Measurements from ENCODE around the gene PLXNA2. TPM values are rescaled to one million over a fixed set of nuclear protein-coding genes. Genes with fewer than 3 reads are reported as not detected.

Gene PLXNA2
- total RNA-seq, 4 donors from 2014 or later: 26.9 to 54.0 (median 46.1) TPM

DNA sequence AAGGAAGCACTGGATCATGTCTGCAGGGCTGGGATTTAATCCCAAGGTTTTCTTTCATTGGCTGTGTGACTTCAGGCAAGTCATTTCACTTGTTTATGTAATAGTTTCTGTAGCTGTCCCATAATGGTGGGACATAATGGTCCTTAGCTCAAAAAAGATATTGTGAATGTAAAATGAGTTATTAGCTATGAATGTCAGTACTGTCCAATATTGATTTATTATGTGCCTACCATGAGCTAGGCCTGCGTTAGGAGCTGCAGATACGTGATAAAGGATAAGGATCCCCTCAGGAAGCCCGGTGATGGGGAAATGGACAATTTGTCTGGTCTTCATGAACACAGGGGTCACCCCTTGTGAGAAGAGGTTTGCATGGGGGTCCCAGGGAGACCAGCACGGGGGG, 95.8 kb downstream of the PLXNA2 start:
- 88 to 92% methylated on average over 4 of the region's 4 CpGs for WGBS, 2 donors
- TF ChIP-seq, protein P1, sequence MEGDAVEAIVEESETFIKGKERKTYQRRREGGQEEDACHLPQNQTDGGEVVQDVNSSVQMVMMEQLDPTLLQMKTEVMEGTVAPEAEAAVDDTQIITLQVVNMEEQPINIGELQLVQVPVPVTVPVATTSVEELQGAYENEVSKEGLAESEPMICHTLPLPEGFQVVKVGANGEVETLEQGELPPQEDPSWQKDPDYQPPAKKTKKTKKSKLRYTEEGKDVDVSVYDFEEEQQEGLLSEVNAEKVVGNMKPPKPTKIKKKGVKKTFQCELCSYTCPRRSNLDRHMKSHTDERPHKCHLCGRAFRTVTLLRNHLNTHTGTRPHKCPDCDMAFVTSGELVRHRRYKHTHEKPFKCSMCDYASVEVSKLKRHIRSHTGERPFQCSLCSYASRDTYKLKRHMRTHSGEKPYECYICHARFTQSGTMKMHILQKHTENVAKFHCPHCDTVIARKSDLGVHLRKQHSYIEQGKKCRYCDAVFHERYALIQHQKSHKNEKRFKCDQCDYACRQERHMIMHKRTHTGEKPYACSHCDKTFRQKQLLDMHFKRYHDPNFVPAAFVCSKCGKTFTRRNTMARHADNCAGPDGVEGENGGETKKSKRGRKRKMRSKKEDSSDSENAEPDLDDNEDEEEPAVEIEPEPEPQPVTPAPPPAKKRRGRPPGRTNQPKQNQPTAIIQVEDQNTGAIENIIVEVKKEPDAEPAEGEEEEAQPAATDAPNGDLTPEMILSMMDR (IDR thresholded peaks at IDR 0.05): no peak
- no peak for TF ChIP-seq POLR2A (IDR thresholded peaks at IDR 0.05)
- Histone ChIP-seq H3K36me3 (peaks cover 0 to 28% (median 0%) of the 10 kb centered on the region in 3 donors), H3K27me3 (no peaks in the 10 kb centered on the region), H3K4me1 (peaks cover 7 to 49% (median 18%) of the 10 kb centered on the region in 3 donors), H3K27ac (no peak overlapping the region), H3K9me3 (no peaks in the 10 kb centered on the region), H3K4me3 (no peak overlapping the region)
- intact Hi-C loops (cut with DNase I): no loop called here
- no peak for DNase-seq

DNA sequence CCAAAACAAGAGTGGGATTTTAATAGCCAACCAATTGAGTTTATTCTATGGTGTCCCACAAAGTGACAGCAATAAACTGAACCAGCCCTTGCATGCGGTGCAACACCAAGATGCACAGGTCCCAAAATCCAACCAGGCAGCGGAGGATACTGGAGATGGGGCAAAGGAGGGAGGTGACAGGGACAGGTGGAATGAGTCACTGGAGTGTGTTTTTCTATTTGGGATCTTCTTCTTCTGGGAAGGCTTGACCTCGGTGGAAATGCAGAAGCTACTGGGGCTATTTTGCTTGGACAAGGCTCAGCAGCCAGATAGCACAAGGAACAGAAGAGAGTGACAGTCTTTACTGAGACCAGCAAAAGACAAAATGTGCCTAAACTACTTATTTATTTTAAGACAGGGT, 97.5 kb downstream of the PLXNA2 start:
- Histone ChIP-seq H3K4me1 (peaks cover 7 to 36% (median 18%) of the 10 kb centered on the region in 3 donors), H3K27ac (no peak overlapping the region), H3K27me3 (no peaks in the 10 kb centered on the region), H3K9me3 (no peaks in the 10 kb centered on the region), H3K4me3 (no peak overlapping the region), H3K36me3 (peaks cover 0 to 39% (median 0%) of the 10 kb centered on the region in 3 donors)
- DNase-seq: no peak
- intact Hi-C loops (cut with DNase I): no loop called here
- WGBS, 2 donors: 90 to 93% methylated on average over 3 of the region's 3 CpGs
- TF ChIP-seq, protein P1 (IDR thresholded peaks at IDR 0.05): no peak
- no peak for TF ChIP-seq POLR2A (IDR thresholded peaks at IDR 0.05)

DNA sequence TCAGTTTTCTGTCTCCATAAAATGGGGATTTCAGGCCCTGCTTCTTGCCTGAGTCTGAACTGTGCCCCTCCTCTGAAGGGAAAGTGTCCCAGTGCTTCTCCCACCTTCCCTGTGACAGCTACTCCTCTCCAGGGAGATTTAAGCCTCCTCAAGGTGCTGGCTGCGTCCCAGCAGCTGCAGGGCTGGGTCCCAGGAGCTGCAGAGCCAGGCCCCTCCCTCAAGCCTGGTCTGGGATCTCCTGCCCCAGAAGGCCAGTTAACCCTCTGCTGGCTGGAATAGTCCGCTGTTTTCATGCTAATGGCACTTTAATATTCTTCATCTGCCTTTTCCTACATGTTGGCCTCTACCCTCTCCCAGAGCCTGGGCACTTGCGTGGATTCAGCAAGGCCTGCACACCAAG, 99.0 kb downstream of the PLXNA2 start:
- no peak overlapping the region for H3K27ac ChIP-seq
- WGBS, 2 donors: 74 to 76% methylated on average over 3 of the region's 3 CpGs

DNA sequence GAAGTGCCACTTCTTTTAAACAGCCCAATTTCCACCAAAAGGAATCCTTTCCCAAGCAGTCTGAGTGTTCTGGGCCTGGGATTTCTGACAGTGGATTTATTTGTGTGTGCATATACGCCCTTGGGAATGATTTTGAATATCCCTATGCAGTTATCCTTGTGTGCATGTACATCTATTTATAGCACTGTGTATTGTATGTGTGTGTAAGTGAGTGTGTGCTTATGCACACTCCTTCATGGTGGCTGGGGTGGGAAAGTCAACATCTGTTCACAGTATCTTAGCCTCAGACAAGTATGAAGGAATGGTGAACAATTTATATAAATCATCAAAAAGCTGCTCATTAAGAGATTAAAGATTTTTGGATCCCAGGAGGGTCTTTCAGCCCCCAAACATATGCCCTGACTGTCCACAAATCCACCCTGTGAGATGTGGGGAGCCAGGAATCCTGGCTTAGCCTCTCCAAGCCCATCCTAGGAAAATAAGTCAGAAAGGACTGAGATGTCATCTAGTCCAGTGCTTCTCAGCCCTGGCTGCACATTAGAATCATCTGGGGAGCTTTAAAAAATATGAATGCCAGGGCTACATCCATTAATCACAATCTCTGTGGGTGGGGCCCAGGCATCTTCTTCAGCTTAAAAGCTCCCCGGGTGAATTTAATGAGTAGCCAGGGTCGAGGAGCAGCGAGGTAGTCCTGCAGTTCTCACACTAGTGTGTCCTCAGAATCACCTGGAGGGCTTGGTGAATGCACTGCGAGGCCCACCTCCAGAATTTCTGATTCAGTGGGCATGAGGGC, 101.4 kb downstream of the PLXNA2 start:
- Histone ChIP-seq H3K9me3 (no peaks in the 10 kb centered on the region), H3K27ac (no peak overlapping the region), H3K27me3 (no peaks in the 10 kb centered on the region), H3K4me1 (peaks cover 0 to 12% (median 5%) of the 10 kb centered on the region in 3 donors), H3K4me3 (no peak overlapping the region), H3K36me3 (peaks cover 0 to 68% (median 7%) of the 10 kb centered on the region in 3 donors)
- TF ChIP-seq POLR2A (IDR thresholded peaks at IDR 0.05): no peak
- TF ChIP-seq, protein P1 (IDR thresholded peaks at IDR 0.05): no peak
- intact Hi-C loops (cut with DNase I): no loop called here
- 61 to 68% methylated on average over 4 to 5 of the region's 5 CpGs for WGBS, 2 donors
- DNase-seq: no peak

More for the DNA sequence above, 99.0 kb downstream of the PLXNA2 start:
- no peaks in the 10 kb centered on the region for H3K9me3 ChIP-seq
- TF ChIP-seq, protein P1 (IDR thresholded peaks at IDR 0.05): no peak
- no peak for TF ChIP-seq POLR2A (IDR thresholded peaks at IDR 0.05)
- H3K4me1 ChIP-seq: peaks cover 0 to 21% (median 5%) of the 10 kb centered on the region in 3 donors
- DNase-seq: no peak
- intact Hi-C loops (cut with DNase I): no loop called here
- no peaks in the 10 kb centered on the region for H3K27me3 ChIP-seq
- H3K36me3 ChIP-seq: peaks cover 0 to 53% (median 7%) of the 10 kb centered on the region in 3 donors
- H3K4me3 ChIP-seq: no peak overlapping the region

DNA sequence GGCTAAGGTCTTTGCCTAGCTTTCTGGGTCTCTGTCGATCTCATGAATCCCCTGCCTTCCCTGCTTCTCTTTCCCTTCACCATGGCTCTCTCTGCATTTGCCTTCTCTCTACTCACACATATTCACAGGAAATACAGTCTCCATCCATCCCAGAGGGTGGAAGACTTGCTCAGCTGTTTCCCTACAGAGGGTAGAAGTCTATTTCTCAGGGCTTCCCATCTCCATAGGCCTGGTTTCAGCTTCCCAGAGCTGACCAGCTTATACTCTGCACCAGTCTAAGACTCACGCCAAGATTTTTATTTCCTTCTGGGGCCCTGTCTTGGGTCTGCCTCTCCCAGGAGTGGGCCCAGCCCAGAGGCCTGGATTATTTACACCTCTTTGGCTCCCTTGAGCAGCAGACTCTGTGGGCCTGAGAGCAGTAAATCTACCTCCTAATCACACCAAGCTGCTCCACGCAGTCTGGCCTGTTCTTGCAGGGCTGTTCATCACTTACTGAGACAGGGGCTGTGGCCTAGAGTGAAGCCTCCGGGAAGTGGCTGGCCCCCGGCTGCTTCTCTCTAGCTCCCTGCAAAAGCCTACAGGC, 102.5 kb downstream of the PLXNA2 start:
- TF ChIP-seq, protein P1 (IDR thresholded peaks at IDR 0.05): no peak
- TF ChIP-seq POLR2A (IDR thresholded peaks at IDR 0.05): no peak
- no peak overlapping the region for H3K27ac ChIP-seq
- H3K4me1 ChIP-seq: peaks cover 0 to 12% (median 5%) of the 10 kb centered on the region in 3 donors
- peaks cover 0 to 67% (median 7%) of the 10 kb centered on the region in 3 donors for H3K36me3 ChIP-seq
- no peaks in the 10 kb centered on the region for H3K9me3 ChIP-seq
- no peaks in the 10 kb centered on the region for H3K27me3 ChIP-seq
- intact Hi-C loops (cut with DNase I): no loop called here
- H3K4me3 ChIP-seq: no peak overlapping the region
- 69 to 83% methylated on average over 2 to 4 of the region's 5 CpGs for WGBS, 2 donors
- DNase-seq: no peak

Data from esophagus squamous epithelium (tissue), 5 donors.